NB4 (cell line): ENCODE measurements around the gene GLS2.

ENCODE experiments used
- CTCF ChIP-seq: IDR thresholded peaks from one replicate; pipeline ENCODE4 v1.5.1; 2012; ENCODE audit warnings: low read depth, low read length
- POLR2A ChIP-seq: IDR thresholded peaks from 2 replicates; pipeline ENCODE4 v1.6.1; 2011; ENCODE audit warnings: mild to moderate bottlenecking; ENCODE audit not compliant: insufficient read length; ENCODE audit errors: extremely low read depth

- TF ChIP-seq CTCF (no peak), POLR2A (no peak)
These were observed 56.7 kb downstream of the GLS2 start for GRCh38 chr12:56431288-56431687.
